GM18511 (cell line): Measurements from ENCODE around the gene GPR142.

Source experiments
- ATAC-seq: cut with Tn5 transposase; IDR thresholded peaks from one replicate; pipeline ENCODE4 v1.9.1; 2021; ENCODE audit warnings: mild to moderate bottlenecking, moderate library complexity; ENCODE audit not compliant: unreplicated experiment

The GPR142 gene

DNA sequence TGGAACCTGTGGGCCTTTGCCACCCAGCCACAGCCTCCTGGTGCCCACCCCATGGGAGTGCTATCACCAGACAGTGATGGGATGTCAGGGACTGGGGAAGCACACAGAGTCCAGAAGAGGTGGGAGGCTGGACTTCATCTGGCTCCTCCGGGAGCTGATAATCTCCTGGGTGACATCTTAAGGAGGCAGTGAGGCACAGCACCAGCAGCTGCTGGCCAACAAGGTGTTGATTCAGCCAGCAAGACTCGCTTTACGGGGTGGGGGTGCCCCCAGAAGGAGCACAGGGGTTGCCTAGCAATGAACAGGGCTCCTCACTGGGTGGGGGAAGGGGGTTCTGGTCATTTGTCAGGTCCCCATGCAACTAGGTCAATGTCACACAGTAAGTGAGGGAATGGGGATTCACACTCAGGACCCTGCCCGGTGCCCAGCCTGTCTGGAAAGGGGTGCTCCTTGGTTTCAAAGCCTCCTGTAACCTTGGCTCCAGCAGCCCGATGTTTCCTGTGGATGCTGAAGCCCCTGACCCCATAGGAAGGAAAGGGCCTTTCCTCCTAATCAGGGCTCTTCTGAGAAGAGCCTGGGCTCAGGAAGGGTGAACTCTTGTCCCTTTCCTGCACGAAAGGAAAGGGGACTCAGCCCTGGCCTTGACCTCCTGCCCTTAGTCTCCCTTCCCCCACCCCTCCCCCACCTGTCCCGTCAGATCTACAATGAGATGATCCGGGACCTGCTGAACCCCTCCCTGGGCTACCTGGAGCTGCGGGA, 23.6 kb upstream of the GPR142 start:
- ATAC-seq = no peak

DNA sequence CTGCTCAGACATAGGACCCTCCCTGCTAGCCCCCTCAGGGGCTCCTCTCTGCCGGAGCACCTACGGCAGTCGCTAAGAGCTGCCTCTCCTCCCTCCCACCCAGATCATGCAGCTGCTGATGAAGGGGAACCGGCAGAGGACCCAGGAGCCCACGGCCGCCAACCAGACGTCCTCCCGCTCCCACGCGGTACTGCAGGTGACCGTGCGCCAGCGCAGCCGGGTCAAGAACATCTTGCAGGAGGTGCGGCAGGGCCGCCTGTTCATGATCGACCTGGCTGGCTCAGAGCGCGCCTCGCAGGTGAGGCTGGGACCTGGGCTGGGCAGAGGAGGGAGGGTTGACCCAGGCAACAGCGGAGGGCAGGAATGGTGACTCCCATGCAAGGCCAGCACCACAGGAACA, 22.6 kb upstream of the GPR142 start:
- ATAC-seq = no peak

DNA sequence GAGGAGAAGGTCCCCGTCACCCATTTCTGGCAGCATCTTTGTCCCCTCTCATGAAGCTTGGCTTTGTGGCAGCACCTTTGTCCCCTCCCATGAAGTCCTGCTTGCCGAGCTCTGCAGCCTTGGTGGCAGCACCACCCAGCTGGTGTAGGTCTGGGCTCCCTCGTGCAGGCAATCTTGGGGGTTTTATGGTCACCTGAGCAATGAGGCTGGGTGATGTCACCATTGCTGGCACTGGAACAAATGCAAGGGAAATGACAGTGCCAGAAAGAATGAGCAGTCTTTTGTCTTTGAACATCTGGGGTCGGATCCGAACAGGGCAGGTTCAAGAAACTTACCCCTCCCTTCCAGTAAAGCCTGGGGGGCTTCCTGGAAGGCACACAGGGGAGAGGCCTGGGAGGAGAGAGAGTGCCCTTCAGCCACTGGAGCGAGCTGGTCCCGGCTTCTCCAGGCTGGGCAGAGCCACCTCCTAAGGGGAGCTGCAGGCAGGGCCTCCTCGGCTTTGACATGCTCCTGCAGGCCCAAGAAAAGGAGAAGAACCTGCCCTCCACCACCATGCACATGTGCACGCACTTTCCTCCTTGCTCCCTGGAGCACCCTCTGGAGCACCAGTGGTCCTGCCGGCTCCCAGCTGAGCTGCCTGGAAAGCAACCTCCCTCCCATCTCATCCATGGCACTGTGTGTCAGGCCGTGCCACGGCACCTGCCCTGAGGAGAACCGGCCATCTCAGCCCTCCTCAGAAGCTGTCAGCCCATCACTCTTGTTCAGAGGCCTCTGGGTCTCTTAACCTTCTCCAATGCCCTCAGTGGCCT, 21.7 kb upstream of the GPR142 start:
- no peak for ATAC-seq

DNA sequence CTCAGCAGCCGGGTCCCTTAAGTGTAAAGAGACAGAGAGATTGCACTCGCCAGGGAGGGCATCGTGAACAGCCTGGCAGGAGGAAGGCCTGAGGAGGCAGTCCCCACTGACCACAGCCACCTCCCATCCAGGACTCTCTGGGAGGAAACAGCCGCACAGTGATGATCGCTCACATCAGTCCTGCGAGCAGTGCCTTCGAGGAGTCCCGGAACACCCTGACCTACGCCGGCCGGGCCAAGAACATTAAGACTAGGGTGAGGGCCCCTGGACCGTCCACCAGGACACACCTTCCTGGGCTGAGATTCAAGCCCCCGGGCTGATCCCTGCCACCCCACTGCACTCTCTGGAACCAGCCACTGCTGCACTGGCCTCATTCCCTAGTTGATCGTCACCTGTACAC, 19.7 kb upstream of the GPR142 start:
- no peak for ATAC-seq

DNA sequence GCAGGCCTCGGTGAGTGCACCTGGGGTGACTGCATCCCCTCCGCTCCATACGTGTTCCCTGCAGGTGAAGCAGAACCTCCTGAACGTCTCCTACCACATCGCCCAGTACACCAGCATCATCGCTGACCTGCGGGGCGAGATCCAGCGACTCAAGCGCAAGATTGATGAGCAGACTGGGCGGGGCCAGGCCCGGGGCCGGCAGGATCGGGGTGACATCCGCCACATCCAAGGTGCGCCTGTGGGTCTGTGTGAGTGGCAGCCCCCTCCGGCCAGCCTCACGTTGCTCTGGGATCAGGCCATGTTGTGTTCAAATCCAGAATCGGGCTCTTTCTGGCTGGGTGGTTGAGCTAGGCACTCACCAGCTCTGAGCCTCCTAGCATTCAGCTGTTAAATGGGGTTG, 18.2 kb upstream of the GPR142 start:
- ATAC-seq = no peak

DNA sequence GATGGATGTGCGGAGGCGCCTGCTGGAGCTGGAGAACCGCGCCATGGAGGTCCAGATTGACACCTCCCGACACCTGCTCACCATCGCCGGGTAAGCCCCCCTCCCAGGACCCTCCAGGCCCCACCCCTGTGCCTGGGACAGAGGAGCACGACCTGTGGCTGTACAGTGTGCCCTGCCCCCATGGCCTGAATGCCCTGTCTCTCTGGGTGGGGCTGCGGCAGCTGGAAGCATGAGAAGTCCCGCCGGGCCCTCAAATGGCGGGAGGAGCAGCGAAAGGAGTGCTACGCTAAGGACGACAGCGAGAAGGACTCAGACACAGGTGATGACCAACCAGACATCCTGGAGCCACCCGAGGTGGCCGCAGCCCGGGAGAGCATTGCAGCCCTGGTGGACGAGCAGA, 16.8 kb upstream of the GPR142 start:
- no peak for ATAC-seq

DNA sequence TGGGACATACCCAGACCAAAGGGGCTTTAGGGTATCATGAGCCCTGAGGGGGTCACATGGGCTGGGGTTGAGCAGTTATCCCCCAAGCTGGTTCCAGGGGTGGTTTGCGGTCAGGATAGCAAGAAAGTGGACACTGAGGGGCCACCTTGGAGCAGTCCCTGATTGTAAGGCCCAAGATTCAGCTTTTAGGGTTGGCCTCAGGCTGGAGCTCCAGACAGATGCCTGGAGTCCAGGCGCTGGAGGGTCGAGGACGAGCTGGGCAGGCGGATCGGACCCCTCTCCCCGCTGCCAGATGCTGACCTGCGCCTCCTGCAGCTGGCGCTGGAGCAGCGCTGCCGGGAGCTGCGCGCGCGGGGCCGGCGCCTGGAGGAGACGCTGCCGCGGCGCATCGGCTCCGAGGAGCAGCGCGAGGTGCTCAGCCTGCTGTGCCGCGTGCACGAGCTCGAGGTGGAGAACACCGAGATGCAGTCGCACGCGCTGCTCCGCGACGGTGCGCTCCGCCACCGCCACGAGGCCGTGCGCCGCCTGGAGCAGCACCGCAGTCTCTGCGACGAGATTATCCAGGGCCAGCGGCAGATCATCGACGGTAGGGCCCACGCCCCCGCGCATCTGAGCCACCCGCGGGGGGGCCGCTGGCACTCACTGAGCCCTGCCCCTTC, 15.6 kb upstream of the GPR142 start:
- no peak for ATAC-seq

DNA sequence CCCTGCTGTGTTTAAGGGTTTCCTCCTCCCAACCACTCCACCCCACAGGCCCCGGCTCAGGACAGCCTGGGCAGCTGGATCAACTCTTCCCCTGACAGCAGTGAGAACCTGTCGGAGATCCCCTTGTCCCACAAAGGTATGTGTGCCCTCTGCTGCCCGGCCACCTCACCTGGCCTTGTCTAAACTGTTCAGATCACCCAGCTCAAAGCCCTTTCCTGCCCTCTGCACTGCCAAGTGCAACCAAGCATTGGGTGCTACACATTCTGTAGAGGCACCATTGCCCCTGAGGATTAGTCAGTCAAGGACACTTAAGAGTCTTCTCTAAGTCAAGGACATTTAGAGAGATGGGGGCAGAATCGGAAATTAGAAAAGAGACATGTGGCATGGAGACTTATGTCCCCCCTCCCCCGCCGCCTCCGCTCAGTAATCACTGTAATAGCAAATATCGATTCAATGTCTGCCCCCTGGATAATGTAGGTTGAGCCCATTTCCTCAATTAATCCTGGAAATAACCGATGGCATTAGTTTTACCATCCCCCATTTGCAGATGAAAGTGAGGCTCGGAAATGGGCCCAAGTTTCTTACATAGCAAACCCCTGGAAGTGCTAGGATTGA, 13.8 kb upstream of the GPR142 start:
- no peak for ATAC-seq

DNA sequence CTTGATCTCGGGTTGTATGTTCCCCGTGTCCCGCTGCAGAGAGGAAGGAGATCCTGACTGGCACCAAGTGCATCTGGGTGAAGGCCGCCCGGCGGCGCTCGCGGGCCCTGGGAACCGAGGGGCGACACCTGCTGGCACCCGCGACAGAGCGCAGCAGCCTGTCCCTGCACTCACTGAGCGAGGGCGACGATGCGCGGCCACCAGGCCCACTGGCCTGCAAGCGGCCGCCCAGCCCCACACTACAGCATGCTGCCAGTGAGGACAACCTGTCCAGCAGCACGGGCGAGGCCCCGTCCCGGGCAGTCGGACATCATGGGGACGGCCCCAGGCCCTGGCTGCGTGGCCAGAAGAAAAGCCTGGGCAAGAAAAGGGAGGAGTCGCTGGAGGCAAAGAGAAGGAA, 13.2 kb upstream of the GPR142 start:
- no peak for ATAC-seq

DNA sequence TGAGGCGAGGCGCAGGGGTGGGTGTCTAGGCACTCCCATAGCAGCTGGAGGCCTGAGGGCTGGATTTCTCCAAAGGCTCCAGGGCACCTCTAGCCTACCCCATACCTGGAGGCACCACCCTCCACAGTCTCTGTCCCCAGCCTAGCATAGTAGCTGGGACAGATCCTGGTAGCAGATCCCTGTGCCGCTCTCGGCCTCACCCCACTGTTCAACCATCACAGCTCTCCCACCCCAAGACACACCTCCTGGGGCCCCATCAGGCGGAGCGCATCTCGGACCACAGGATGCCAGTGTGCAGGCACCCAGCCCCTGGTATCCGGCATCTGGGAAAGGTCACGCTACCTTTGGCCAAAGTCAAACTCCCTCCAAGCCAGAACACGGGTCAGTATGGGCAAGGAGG, 12.7 kb upstream of the GPR142 start:
- no peak for ATAC-seq

DNA sequence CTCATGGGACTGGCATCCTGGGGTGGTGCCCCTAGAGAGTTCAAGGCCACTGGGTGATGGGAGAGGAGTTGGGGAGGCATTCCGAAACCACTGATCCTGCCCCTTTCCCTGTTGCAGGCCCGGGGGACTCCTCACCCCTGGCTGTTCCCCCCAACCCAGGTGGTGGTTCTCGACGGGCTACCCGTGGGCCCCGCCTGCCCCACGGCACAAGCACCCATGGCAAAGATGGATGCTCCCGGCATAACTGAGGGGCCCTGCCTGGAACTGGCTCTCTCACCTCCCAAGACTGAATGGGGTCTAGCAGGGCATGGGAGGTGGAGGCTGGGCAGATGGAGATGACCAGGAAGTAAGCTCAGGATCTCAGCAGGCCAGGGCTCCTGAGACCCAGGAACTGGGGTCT, 12.2 kb upstream of the GPR142 start:
- no peak for ATAC-seq

DNA sequence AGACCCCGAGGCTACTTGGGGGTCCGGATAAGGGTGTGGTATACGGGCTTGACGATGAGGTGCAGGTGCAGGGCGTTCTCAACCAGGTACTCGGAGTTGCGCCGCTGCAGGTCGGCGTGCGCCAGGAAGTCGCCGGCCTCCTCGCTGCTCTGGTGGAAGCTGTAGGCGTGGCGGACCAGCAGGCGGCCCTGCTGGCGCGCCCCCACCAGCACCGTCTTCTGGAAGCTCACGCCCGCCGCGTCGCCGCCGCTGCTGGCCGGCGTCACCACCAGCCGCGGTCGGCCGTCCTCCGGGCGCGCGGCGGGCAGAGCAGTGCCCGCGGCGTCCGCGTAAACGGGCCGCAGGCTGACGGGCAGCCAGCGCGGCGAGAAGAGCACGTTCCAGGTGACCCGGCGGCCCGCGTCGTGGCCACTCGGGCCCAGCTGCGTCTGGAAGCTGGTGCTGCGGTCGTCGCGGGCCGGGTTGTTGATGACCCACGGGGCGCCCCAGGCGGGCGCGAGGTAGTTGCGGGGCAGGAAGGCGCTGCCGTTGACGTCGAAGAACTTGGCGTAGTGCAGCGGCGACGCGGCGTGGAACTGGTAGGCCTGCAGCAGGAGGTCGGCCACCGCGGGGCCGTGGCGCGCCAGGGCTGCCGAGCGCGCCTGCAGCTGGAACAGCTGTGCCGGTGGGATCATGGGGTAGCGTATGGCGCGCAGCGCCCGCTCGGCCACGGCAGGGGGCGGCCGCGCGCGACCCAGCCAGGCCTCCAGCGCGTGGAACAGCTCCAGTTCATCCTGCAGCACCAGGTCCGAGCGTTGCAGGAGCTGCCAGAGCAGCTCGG, 10.4 kb upstream of the GPR142 start:
- ATAC-seq = no peak

DNA sequence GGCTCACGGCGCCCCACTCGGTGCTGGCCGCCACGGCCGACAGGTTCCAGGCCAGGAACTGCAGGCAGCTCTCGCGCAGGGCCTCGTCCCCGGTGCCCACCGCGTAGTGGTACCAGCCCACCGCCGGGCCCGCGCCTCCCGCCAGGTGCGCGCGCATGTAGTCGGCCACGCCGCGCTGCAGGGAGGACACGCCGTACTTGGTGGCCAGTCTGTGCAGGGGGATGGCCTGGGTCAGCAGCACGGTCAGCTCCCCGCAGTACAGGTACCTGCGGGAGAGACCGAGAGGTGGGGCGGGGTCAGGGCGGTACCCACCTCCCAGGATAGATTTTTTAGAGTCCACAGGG, 9.9 kb upstream of the GPR142 start:
- no peak for ATAC-seq

DNA sequence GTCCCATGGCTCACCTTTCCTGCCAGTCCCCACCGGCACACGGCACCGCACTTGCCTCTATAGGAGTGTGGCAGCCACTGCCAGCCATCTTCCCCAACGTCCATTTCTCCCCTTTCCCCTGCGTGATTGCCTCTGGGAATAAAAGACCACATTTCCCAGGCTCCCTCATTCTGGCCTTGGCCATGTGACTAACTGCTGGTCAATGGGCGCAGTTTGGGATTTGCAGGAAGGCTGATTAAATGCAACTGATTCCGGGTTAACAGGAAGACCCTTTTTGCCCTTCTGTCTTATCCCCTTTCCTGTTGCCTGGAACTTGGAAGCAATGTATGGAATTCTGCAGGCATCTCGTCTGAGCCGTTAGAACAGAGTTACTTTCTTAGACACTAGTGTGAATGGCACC, 8.6 kb upstream of the GPR142 start:
- no peak for ATAC-seq

DNA sequence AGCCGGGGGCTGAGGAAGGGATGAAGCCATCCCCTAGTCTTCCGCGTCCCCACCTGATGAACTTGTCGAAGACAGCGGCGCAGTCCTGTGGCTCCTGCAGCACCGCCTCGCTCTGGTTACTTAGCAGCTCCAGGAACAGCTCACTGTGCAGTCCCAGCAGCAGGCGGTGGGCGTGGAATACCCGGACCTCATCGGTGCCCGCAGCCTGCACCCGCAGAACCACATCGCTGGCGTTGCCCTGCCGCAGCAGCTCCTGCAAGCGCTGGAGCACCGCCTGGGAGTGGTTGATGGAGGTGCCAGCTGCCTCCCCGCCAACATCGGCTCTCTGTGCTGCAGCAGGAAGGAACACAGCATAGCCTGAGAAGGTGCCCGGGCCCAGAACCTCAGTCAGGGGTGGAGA, 7.4 kb upstream of the GPR142 start:
- ATAC-seq = no peak

DNA sequence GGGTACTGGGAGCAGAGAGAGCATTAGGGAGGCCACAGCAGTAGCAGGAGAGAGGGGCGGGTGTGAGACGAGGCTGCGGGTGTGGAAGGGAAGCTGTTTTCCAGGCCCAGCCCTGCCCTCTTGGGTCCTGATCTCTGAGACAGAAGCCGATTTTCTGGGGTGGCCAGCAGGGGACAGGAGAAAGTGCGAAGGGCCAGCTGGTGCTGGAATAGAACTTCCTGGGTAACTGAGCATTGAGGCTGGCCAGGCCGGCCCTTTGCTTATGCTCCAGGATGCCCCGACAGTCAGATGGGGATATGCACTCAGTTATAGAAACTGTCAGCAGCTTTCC, 6.4 kb upstream of the GPR142 start:
- no peak for ATAC-seq

DNA sequence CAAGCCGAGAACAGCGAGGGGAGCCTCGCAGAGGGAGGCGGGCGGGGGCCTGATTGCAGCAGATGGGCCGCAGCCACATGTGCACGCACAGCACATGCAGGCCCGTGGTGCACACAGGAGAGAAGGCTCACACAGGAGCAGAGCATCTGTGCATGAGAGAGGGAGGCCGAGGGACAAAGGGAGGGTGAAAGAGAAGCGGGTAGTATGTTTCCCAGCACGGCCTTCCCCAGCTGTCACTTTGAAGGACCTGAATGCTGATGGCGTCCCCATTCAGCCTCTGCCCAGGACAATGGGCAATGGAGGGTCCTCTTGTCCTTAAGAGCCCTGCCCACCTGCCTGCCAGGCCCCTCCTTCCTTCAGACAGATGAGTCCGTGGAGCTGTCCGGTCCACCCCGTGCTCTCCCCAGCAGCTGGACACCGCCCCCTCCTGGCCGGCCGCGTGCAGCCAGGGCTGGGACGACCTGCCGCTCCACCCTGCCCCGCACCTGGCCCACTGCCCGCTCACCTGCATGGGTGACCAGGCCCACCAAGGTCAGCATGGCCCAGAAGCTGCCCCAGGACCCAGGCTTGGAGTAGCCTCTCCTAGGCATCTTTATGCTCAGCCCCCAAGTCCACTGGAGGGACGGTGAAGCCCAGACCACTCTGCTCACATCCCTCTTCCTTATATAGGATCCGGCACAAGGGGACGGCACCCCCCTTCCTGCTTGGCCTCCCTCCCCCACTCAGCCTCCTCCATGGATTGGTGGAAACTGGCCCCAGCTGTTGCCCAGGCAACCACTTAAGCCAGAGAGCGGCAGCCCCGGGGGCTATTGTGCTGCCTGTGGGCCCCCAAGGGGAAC, 5.9 kb upstream of the GPR142 start, which contains the start of gene BTBD17:
BTBD17 (minus strand) TSS at position 639 of the 839 bp plus-strand sequence; CDS start at position 590, 49 bp downstream.
- no peak for ATAC-seq

DNA sequence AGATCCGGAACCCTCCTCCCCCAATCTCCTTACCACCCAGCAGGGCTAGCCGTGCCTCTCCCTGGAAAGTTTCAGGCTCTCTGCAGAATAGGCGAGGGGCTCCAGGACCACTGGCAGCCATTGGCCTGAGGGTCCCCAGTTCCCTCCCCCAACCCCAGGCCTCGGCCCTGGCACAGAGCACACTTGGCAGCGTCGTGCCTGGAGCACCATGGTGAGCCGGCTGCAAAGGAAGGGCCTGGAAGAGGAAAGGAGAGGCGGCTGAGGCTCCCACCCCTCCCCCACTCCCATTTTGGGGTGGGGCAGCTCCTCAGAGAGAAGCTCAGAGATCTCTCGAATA, 5.3 kb upstream of the GPR142 start:
- ATAC-seq = no peak

DNA sequence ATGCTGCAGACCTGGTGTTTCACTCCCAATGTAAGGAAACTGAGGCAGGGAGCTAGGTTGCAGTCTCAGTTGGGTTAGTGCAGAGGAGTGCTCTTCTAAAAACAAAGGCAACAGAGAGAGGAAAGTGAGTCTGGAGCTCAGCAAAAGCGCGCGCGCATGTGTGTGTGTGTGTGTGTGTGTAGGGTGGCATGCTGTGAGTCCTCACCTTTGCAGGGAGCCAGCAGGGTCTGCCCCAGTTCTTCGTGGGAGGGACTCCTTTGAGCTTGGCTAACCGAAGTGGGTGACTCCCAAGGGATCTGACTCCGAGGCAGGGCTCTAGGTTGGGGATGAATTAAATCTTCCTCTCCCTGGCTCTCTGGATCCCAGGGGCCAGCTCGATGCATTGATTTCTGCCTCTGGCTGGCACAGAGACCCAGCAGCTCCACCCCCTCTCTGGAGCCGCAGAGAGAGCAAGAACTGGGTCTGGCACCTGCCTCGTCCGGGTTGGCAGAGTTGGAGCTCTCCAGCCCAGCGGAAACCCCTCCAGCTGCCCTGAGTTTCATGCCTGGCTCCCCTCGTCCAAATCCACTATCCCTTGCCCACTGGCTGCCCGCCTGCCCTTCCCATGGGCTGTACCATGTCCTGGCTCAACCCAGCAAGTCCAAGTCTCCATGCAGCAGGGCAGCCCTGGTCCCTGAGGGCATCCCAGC, 4.4 kb upstream of the GPR142 start:
- ATAC-seq = no peak
